Stimulated activated naive CD4-positive, alpha-beta T cell (primary cell): ENCODE data around the gene SRXN1.

Experiments used
- DNase-seq, 6 experiments: peaks; one replicate each; lab custom pipeline; 2025; lab: John Stamatoyannopoulos, UW

The SRXN1 gene

DNA sequence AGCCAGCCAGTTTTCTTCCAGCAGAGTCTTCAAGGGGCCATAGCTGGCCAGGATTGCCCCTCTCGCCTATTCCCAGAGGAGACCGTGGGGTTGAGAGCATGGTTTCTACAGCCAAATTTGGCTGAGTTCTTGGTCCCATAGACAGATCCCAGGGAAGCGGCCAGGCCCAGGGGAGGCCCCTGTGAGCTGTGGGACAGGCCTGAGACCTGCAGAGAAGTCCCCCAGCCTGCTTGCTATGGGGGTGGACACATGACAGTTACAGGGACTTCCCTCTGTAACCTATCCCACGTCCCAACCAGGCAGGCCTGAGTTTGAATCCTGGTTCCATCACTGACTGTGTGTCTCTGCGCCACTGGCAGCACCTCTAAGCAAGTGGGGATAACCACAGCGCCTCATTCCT is 45.5 kb downstream of the SRXN1 start:
- DNase-seq = no peak

DNA sequence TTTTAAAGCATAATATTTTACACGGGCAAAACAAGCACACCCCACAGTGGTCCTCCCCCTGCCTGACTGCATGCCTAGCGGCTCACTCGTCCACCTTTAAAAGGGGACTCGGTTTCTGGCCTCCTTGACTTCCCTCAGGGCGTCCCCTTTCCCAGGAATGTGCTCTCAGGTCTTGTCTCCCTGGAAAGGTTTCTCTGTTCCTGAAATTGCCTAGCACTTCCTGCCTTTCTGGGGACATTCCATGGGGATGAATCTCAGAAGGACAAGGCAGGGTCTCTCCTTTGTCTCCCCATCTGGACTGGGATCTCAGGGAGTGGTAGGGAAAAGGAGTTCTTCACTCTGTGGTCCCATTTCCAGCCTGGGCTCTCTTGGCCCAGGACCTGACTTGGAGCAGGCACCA is 47.8 kb downstream of the SRXN1 start:
- no peak for DNase-seq

DNA sequence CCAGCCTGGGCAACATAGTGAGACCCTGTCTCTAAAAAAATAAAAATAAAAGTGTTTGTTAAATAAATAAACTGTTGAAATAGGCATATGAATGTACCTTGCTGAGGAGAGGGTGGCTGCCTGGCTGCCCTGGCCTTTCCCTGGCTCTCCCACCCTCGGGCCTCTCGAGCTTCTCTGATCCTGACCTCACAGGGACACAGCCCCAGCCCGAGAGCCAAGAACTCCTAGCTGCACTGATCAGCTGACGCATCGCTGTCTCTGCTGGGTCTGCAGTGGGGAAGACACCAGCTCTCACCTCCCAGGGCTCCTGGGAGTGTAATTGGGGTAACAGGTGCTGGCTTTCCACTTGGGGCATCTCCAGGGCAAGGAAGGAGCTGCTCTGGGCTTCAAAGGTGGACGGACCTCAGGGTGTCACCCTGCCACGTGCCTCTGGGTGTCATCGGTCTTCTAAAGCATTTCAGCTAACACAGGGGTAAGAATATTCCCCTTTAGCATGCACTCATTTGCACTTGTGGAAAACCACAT is 49.8 kb downstream of the SRXN1 start:
- no peak for DNase-seq

DNA sequence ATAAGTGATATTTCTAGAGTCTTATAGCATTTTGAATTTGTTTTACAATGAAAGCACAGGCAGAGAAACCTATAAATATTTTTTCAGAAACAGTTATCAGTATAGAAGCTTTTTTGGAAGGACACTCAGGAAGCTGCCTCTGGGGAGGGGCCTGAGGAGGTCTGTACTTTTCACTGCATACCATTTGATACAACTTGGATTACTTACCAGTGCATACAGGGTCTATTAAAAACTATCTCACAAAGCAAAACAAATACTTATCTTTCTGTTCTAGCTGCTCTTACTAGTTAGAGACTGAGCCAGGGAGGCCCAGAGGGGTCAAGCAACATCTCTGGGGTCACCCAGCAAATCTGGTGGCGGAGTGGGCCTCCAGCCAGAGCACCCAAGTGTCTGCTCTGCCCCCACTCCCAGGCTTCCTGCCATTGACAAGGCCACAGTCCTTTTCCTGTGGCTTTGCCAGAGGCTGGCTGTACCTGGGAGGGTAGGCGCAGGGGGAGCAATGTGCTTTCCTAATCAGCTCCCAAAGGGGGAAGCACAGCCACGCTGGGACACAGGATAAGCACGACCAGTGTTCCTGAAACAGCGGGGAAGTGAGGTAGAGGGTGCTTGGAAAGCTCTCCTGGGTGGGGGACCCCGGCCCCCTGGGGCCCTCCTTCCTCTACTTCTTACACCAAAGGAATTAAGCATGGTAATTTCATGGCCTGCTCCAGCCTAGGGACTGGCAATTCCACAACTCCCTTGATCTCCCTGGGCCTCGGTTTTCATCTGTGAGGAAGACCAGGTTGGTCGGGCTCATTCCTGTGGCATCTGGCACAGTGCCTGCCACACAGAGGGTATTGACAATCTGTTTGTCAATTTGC is 50.7 kb downstream of the SRXN1 start:
- no peak for DNase-seq

DNA sequence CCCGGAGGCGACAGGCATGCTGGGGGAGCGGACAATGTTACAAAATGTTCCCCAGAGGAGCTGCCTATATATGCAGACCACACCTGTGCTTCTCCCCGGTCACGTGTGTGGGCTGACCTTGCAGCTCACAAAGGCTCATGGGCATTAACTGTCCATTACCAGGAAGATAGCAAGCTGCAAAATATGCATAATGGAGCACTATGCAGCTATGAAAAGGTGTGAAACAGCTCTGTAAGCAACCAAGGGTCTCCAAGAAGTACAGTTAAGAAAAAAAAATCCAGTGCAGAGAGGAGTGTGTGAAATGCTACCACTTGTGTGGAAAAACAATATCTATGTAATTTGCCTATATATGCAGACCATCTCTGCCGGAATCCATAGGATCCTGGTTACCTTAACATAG is 52.3 kb downstream of the SRXN1 start:
- DNase-seq = no peak

DNA sequence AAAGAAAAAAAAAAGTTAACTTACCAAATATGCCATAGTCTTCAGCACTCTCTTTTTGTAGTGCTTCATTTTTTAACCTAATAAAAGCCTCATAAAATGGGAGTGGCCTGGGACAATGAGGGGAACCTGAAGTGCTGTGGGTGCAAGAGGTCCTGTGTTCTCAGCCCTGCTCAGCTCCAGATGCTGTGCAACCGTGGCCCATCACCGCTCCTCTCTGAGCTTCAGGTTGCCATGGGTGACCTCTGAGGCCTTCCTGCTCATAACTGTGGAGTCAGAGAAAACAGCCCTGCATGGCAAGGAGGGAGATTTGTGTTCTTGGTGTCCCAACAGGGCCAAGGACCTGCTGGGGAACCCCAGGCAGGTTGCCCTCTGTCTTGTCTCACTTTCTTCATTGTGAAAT is 52.9 kb downstream of the SRXN1 start:
- DNase-seq = no peak

DNA sequence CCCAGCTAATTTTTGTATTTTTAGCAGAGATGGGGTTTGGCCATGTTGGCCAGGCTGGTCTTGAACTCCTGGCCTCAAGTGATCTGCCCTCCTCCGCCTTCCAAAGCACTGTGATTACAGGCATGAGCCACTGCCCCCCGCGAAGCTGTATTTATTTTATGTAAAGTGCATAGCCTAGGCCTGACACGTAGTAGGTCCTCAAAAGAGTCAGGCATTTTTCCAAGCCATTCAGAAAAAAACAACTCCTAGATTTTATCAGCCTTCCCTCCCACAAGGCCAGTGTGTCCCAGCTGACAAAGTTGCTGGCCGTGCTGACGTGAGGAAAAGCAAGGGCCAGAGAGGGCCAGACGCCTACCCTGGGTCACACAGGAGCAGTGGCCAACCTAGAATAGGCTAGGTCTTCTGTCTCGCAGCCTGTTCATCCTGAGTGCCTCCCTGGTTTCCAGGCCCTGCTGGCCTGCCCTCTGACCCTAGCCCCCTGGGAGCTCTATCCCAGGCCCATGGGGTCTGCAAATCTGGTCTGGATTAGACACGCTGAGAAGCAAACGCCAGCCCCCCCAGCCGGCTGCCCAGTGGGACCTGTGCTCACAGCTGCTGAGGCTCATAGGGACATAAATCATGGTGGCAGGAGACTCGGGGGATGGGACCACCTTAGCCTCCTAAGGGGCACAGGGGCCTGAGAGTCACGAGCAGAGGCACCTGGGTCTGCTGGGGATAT is 54.7 kb downstream of the SRXN1 start:
- DNase-seq = no peak

DNA sequence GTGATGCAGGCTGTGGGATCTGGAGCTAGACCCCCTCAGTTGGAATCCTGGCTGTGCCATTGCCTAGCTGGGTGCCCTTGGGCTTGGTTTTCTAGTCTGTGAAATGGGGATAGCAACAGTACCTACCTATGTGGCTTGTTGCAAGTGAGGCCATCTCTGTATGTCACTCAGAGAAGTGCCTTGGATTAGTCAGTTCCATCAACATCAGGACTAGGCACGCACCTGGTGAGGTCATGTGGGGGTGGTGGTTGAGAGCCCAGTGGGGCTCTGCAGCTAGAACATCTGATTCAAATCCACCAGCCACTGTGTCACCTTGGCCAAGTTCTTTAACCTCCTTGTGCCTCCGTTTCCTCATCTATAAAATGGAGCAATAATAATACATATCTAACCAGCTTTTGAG is 55.4 kb downstream of the SRXN1 start:
- no peak for DNase-seq
